ENCODE data around the gene MAST4.

GRCh38 chr5:66718374-66719002, 122.3 kb downstream of the MAST4 start:
- TF ChIP-seq POLR2A (IDR thresholded peaks at IDR 0.05), result no peak
- TF ChIP-seq CTCF (IDR thresholded peaks at IDR 0.05), result no peak
- TF ChIP-seq POLR2AphosphoS5 (IDR thresholded peaks at IDR 0.05), result no peak
